Endothelial cell of umbilical vein (primary cell): Measurements from ENCODE around the gene PRSS58. TPM values are rescaled to one million over a fixed set of nuclear protein-coding genes. Genes with fewer than 3 reads are reported as not detected.

Experiments
- BruUV-seq: library from RNA; stranded (reverse); fragments of 400-500 nt; replicated peaks from 2 replicates; lab custom pipeline; 2021; lab: Mats Ljungman, UMichigan
- CTCF ChIA-PET: fragments of 300-600, 350-600 bp; sonication (Branson Sonifier 250); formaldehyde crosslinking; loops from one replicate; lab custom pipeline; 2021; ENCODE audit warnings: antibody characterized with exemption, inconsistent platforms; lab: Charles Lee
- POLR2A ChIA-PET: fragments of 300-600, 350-600 bp; sonication (Branson Sonifier 250); formaldehyde crosslinking; loops from one replicate; lab custom pipeline; 2021; ENCODE audit warnings: antibody characterized with exemption, inconsistent platforms; lab: Charles Lee
- DNase-seq: peaks from one replicate; pipeline ENCODE4 v3.0.0-alpha.2; 2011; ENCODE audit warnings: low read depth, low spot score
- FAIRE-seq: peaks from 2 replicates; lab custom pipeline; 2011; peaks lifted over from hg19 to GRCh38; lab: Jason Lieb, UNC
- H2AFZ ChIP-seq: 2 replicates; pipeline ENCODE4 v1.6.0; 2012; ENCODE audit warnings: low read depth, low read length, control low read depth, inconsistent platforms
- H3K27ac ChIP-seq: 2 replicates; pipeline ENCODE4 v1.5.1; 2011; ENCODE audit warnings: low read depth, mild to moderate bottlenecking, control low read depth, low read length, moderate library complexity; ENCODE audit not compliant: insufficient read depth
- H3K27me3 ChIP-seq, 2 experiments: 2 replicates each; pipeline versions ENCODE4 v1.6.0 to v1.6.1; 2011; ENCODE audit warnings: low read length in 2 of 2, mixed read lengths in 1 of 2; ENCODE audit not compliant: control insufficient read depth in 2 of 2, insufficient read depth in 2 of 2
- H3K36me3 ChIP-seq, 2 experiments: 2 replicates in 1 of 2; 3 replicates in 1 of 2; pipeline ENCODE4 v1.5.1; 2011; ENCODE audit warnings: low read length in 2 of 2, mild to moderate bottlenecking in 1 of 2, moderate library complexity in 1 of 2; ENCODE audit not compliant: control insufficient read depth in 2 of 2, insufficient read depth in 2 of 2; ENCODE audit errors: extremely low read depth in 1 of 2
- H3K4me1 ChIP-seq: 3 replicates; pipeline ENCODE4 v1.5.1; 2011; ENCODE audit warnings: mild to moderate bottlenecking, low read length; ENCODE audit not compliant: control insufficient read depth, insufficient read depth; ENCODE audit errors: extremely low read depth
- H3K4me2 ChIP-seq: 2 replicates; pipeline ENCODE4 v1.6.1; 2011; ENCODE audit warnings: low read length, control low read depth, mixed read lengths; ENCODE audit not compliant: insufficient read depth
- H3K4me3 ChIP-seq, 3 experiments: fragments of 200-600 bp in 1 of 3; sonication (generic), shearing (Covaris generic) in 1 of 3; replicated peaks in 1 of 3; 2 replicates each; pipeline ENCODE4 v1.5.1; 2011 to 2016; ENCODE audit warnings: control low read depth in 3 of 3, low read length in 3 of 3, mild to moderate bottlenecking in 2 of 3, inconsistent platforms in 1 of 3, low read depth in 1 of 3, moderate library complexity in 1 of 3; ENCODE audit not compliant: insufficient read depth in 1 of 3
- H3K79me2 ChIP-seq: 2 replicates; pipeline ENCODE4 v1.6.0; 2012; ENCODE audit warnings: low read length, inconsistent platforms; ENCODE audit not compliant: control insufficient read depth, insufficient read depth
- H3K9ac ChIP-seq: replicated peaks from 2 replicates; pipeline ENCODE3; 2011; ENCODE audit warnings: low read length, control low read depth; ENCODE audit not compliant: insufficient read depth; ENCODE audit errors: extremely low read depth
- H3K9me1 ChIP-seq: replicated peaks from 3 replicates; pipeline ENCODE4 v1.6.0; 2011; ENCODE audit warnings: mild to moderate bottlenecking, low read length; ENCODE audit not compliant: control insufficient read depth, insufficient read depth; ENCODE audit errors: extremely low read depth
- H3K9me3 ChIP-seq: replicated peaks from 2 replicates; pipeline ENCODE4 v1.5.1; 2012; ENCODE audit warnings: low read length, inconsistent platforms; ENCODE audit not compliant: control insufficient read depth, insufficient read depth
- H4K20me1 ChIP-seq: replicated peaks from 2 replicates; pipeline ENCODE3; 2011; ENCODE audit warnings: mild to moderate bottlenecking, low read length; ENCODE audit not compliant: control insufficient read depth, insufficient read depth; ENCODE audit errors: extremely low read depth
- CTCF ChIP-seq, 2 donors: IDR thresholded peaks; 1 replicate in 1 of 2; 2 replicates in 1 of 2; pipeline ENCODE4 v1.5.1; 2011; ENCODE audit warnings: low read length in 2 of 2, mild to moderate bottlenecking in 2 of 2, moderate library complexity in 2 of 2, control low read depth in 1 of 2, inconsistent platforms in 1 of 2, low read depth in 1 of 2; ENCODE audit not compliant: insufficient read depth in 1 of 2; ENCODE audit errors: extremely low read depth in 1 of 2
- EZH2 ChIP-seq: IDR thresholded peaks from 2 replicates; pipeline ENCODE4 v1.6.1; 2012; ENCODE audit warnings: borderline replicate concordance, low read depth, mild to moderate bottlenecking, moderate library complexity, low read length, inconsistent platforms; ENCODE audit not compliant: severe bottlenecking
- FOS ChIP-seq: IDR thresholded peaks from 2 replicates; pipeline ENCODE4 v1.6.1; 2011; ENCODE audit warnings: mild to moderate bottlenecking, low read length, moderate library complexity, borderline replicate concordance; ENCODE audit not compliant: insufficient read depth
- GATA2 ChIP-seq: IDR thresholded peaks from 2 replicates; pipeline ENCODE4 v1.7.0; 2011; ENCODE audit warnings: low read depth, mild to moderate bottlenecking, moderate library complexity, mixed read lengths, low read length; ENCODE audit not compliant: insufficient read length, insufficient read depth
- JUN ChIP-seq: IDR thresholded peaks from 2 replicates; pipeline ENCODE4 v1.6.1; 2011; ENCODE audit warnings: borderline replicate concordance, low read depth; ENCODE audit not compliant: insufficient read length, insufficient read depth
- MYC ChIP-seq: IDR thresholded peaks from one replicate; pipeline ENCODE4 v1.6.1; 2011; ENCODE audit warnings: mild to moderate bottlenecking, low read depth, low read length
- POLR2A ChIP-seq: IDR thresholded peaks from 2 replicates; pipeline ENCODE4 v1.6.1; 2012; ENCODE audit warnings: low read depth, mild to moderate bottlenecking, control low read depth, low read length
- POLR2AphosphoS5 ChIP-seq: IDR thresholded peaks from 2 replicates; pipeline ENCODE4 v1.6.1; 2012; ENCODE audit warnings: low read depth, mild to moderate bottlenecking, control low read depth, low read length, moderate library complexity; ENCODE audit not compliant: insufficient read depth
- dilution Hi-C: fragments of 300-500 bp; cut with MboI; formaldehyde crosslinking; loops from one replicate; pipeline ENCODE4 v1.15.0; 2019; ENCODE audit warnings: low sequenced_read_pairs; ENCODE audit not compliant: extremely low pct_ligation_motif_present
- intact Hi-C: fragments of 100-400 bp; cut with micrococcal nuclease; formaldehyde crosslinking; loops from one replicate; pipeline ENCODE4 v1.10.0; 2022
- polyA plus RNA-seq, 4 experiments: library from polyadenylated mRNA; depleted of rRNA in 3 of 4; stranded (reverse) in 3 of 4; unstranded in 1 of 4; fragments of >200 nt; gene quantifications; 2 replicates each; pipeline versions ENCODE4 v1.2.1 to v1.2.3, GENCODE V29; 2011 to 2012; ENCODE audit warnings: missing spikeins in 1 of 4
- total RNA-seq: library from RNA; stranded (reverse); gene quantifications from 2 replicates; pipeline ENCODE4 v1.2.3, GENCODE V29; 2021

Gene PRSS58
- total and polyA plus RNA-seq, 2 donors (not counting 3 experiments of a cell fraction or from before 2014, with no cell fraction given): not detected

DNA sequence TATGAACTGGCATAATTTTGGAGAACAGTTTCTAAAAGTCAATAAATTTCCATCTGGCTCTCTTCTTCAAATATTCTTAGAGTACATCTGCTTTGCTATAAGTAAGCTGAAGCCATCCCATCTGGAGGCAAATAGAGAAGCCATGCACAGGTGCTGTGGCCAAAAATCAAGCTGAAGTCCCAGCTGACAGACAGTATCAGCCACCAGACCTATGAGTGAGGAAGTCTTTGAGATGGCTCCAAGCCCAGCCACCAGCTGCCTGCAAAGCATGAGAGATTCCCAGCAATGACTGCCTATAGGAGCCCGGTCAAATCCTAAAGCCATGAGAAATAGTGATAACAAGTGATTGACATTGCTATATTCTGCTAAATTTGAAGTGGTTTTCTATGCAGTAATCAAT, 21.7 kb upstream of the PRSS58 start:
- ChIA-PET POLR2A (no interaction called here), CTCF (no interaction called here)
- Histone ChIP-seq H3K4me2 (no peak overlapping the region), H3K27ac (no peak overlapping the region), H3K9me3 (no peaks in the 10 kb centered on the region), H3K36me3 (no peaks in the 10 kb centered on the region), H3K9ac (no peak overlapping the region), H3K27me3 (no peaks in the 10 kb centered on the region), H3K4me3 (no peak overlapping the region), H2AFZ (no peak overlapping the region), H3K79me2 (no peaks in the 10 kb centered on the region), H3K4me1 (no peaks in the 10 kb centered on the region), H3K9me1 (no peaks in the 10 kb centered on the region), H4K20me1 (no peaks in the 10 kb centered on the region)
- TF ChIP-seq CTCF (IDR thresholded peaks at IDR 0.05; ENCODE audit: extremely low read depth in 1 of 2, insufficient read depth in 1 of 2, low read depth in 1 of 2, low read length in 2 of 2) (no peak), GATA2 (no peak), JUN (no peak), POLR2A (no peak), EZH2 (no peak), FOS (no peak), POLR2AphosphoS5 (no peak), MYC (no peak)
- DNase-seq: no peak
- intact Hi-C loops (no loop called here), dilution Hi-C loops (no loop called here)
- FAIRE-seq: no peak
- no TSS peak for BruUV-seq
